ENCODE measurements around the gene IL36RN.

IL36RN gene

GRCh38 chr2:113058998-113059960 lies at the start of gene IL36RN:
Gene IL36RN (plus strand): TSS chr2:113059198. CDS start chr2:113059439, 241 bp downstream.
- no peak for TF ChIP-seq CTCF (IDR thresholded peaks at IDR 0.05)
- H3K27ac ChIP-seq: no peak within 1 kb of the TSS
- no peaks in the 10 kb centered on the region for H3K4me1 ChIP-seq
- H3K4me3 ChIP-seq: no peak within 1 kb of the TSS
- H3K27me3 ChIP-seq: peaks cover 0 to 12% of the 10 kb centered on the region in 2 donors
- no peak for DNase-seq
- H3K9me3 ChIP-seq: peaks cover 0 to 13% (median 0%) of the 10 kb centered on the region in 3 donors
- no peaks in the 10 kb centered on the region for H3K36me3 ChIP-seq
- intact Hi-C loops (cut with DNase I; ENCODE audit: low total_unique reads): no loop called here

- Histone ChIP-seq H3K4me3 (no peak overlapping the region), H3K9me3 (no peaks in the 10 kb centered on the region), H3K27ac (no peak overlapping the region), H3K36me3 (no peaks in the 10 kb centered on the region), H3K4me1 (no peaks in the 10 kb centered on the region), H3K27me3 (no peaks in the 10 kb centered on the region)
- intact Hi-C loops (cut with DNase I; ENCODE audit: low total_unique reads): no loop called here
- TF ChIP-seq CTCF (IDR thresholded peaks at IDR 0.05): no peak
- DNase-seq: no peak
Observed at GRCh38 chr2:113009622-113010021, 49.4 kb upstream of the IL36RN start.

GRCh38 chr2:113010088-113010487 lies 48.9 kb upstream of the IL36RN start:
- Histone ChIP-seq H3K36me3 (no peaks in the 10 kb centered on the region), H3K27me3 (no peaks in the 10 kb centered on the region), H3K27ac (no peak overlapping the region), H3K4me3 (no peak overlapping the region), H3K4me1 (no peaks in the 10 kb centered on the region), H3K9me3 (no peaks in the 10 kb centered on the region)
- intact Hi-C loops (cut with DNase I; ENCODE audit: low total_unique reads): no loop called here
- DNase-seq: no peak
- TF ChIP-seq CTCF (IDR thresholded peaks at IDR 0.05): no peak

GRCh38 chr2:113011108-113011507 lies 47.9 kb upstream of the IL36RN start:
- TF ChIP-seq CTCF (IDR thresholded peaks at IDR 0.05): no peak
- Histone ChIP-seq H3K9me3 (no peaks in the 10 kb centered on the region), H3K4me1 (no peaks in the 10 kb centered on the region), H3K4me3 (no peak overlapping the region), H3K27me3 (no peaks in the 10 kb centered on the region), H3K36me3 (no peaks in the 10 kb centered on the region), H3K27ac (no peak overlapping the region)
- DNase-seq: no peak
- intact Hi-C loops (cut with DNase I; ENCODE audit: low total_unique reads): no loop called here

GRCh38 chr2:113012436-113013335 lies 46.3 kb upstream of the IL36RN start:
- Histone ChIP-seq H3K36me3 (no peaks in the 10 kb centered on the region), H3K4me1 (no peaks in the 10 kb centered on the region), H3K27ac (no peak overlapping the region), H3K9me3 (no peaks in the 10 kb centered on the region), H3K27me3 (no peaks in the 10 kb centered on the region), H3K4me3 (no peak overlapping the region)
- intact Hi-C loops (cut with DNase I; ENCODE audit: low total_unique reads): no loop called here
- TF ChIP-seq CTCF (IDR thresholded peaks at IDR 0.05): no peak
- DNase-seq: no peak
